GM23338 (cell line): ENCODE results near the gene SLC25A25. TPM values are rescaled to one million over a fixed set of nuclear protein-coding genes. Genes with fewer than 3 reads are reported as not detected.

ENCODE experiments used
- ATAC-seq: fragments of 200-7000 bp; cut with Tn5 transposase; 3 replicates; pipeline ENCODE4 v1.9.1; 2020
- DNase-seq: peaks from one replicate; pipeline ENCODE4 v3.0.0-alpha.2; 2015; ENCODE audit warnings: low spot score
- H2AFZ ChIP-seq: fragments of 200-600 bp; sonication (generic); 2 replicates; pipeline ENCODE4 v1.8.0; 2016; ENCODE audit warnings: antibody characterized with exemption, mild to moderate bottlenecking, moderate library complexity
- H3F3A ChIP-seq: fragments of 200-600 bp; sonication (generic); replicated peaks from 2 replicates; pipeline ENCODE4 v1.8.0; 2017; ENCODE audit warnings: antibody characterized with exemption, mixed run types, low read depth
- H3K27ac ChIP-seq: fragments of 200-600 bp; sonication (generic); 2 replicates; pipeline ENCODE4 v1.6.1; 2016; ENCODE audit warnings: low read depth
- H3K27me3 ChIP-seq: fragments of 200-600 bp; sonication (generic); 2 replicates; pipeline ENCODE4 v1.8.0; 2016; ENCODE audit warnings: mild to moderate bottlenecking, mixed run types, moderate library complexity; ENCODE audit not compliant: insufficient read depth
- H3K36me3 ChIP-seq: fragments of 200-600 bp; sonication (generic); 2 replicates; pipeline ENCODE4 v1.8.0; 2016; ENCODE audit warnings: mild to moderate bottlenecking; ENCODE audit not compliant: insufficient read depth
- H3K4me1 ChIP-seq: fragments of 200-600 bp; sonication (generic); 2 replicates; pipeline ENCODE4 v1.8.0; 2016; ENCODE audit warnings: mild to moderate bottlenecking, moderate library complexity; ENCODE audit not compliant: insufficient read depth
- H3K4me2 ChIP-seq: fragments of 200-600 bp; sonication (generic); 2 replicates; pipeline ENCODE4 v1.7.1; 2017; ENCODE audit warnings: mixed run types
- H3K4me3 ChIP-seq: fragments of 200-600 bp; sonication (generic); 2 replicates; pipeline ENCODE4 v1.6.1; 2016; ENCODE audit warnings: mixed run types
- H3K79me2 ChIP-seq: fragments of 200-600 bp; sonication (generic); replicated peaks from 2 replicates; pipeline ENCODE4 v1.8.0; 2017; ENCODE audit warnings: mild to moderate bottlenecking; ENCODE audit not compliant: insufficient read depth
- H3K9me2 ChIP-seq: fragments of 200-600 bp; sonication (generic); 2 replicates; pipeline ENCODE4 v1.8.0; 2017; ENCODE audit not compliant: insufficient read depth
- H4K20me1 ChIP-seq: fragments of 200-600 bp; sonication (generic); replicated peaks from 2 replicates; pipeline ENCODE4 v1.8.0; 2017; ENCODE audit warnings: mild to moderate bottlenecking; ENCODE audit not compliant: insufficient read depth
- H3K27ac Mint-ChIP-seq: 2 replicates; pipeline ENCODE4 v1.8.0; 2020; ENCODE audit warnings: inconsistent platforms, mild to moderate bottlenecking, moderate library complexity, mixed read lengths
- H3K27me3 Mint-ChIP-seq: 3 replicates; pipeline ENCODE4 v1.8.0; 2022; ENCODE audit warnings: low read depth, mild to moderate bottlenecking, moderate library complexity, mixed read lengths, inconsistent platforms; ENCODE audit not compliant: insufficient read depth, poor library complexity
- H3K36me3 Mint-ChIP-seq: 3 replicates; pipeline ENCODE4 v1.8.0; 2021; ENCODE audit warnings: low read depth, mild to moderate bottlenecking, inconsistent platforms, moderate library complexity, mixed read lengths
- H3K4me1 Mint-ChIP-seq: 3 replicates; pipeline ENCODE4 v1.8.0; 2020; ENCODE audit warnings: mild to moderate bottlenecking, inconsistent platforms, mixed read lengths
- H3K4me3 Mint-ChIP-seq: 3 replicates; pipeline ENCODE4 v1.8.0; 2021; ENCODE audit warnings: moderate library complexity, mild to moderate bottlenecking, inconsistent platforms, mixed read lengths
- H3K9me3 Mint-ChIP-seq: 3 replicates; pipeline ENCODE4 v1.8.0; 2020; ENCODE audit warnings: moderate library complexity, mild to moderate bottlenecking, inconsistent platforms, mixed read lengths
- EZH2 ChIP-seq: fragments of 200-600 bp; sonication (generic); IDR thresholded peaks from one replicate; pipeline ENCODE4 v1.8.0; 2017; ENCODE audit warnings: antibody characterized with exemption, mild to moderate bottlenecking, low read depth; ENCODE audit not compliant: unreplicated experiment
- NANOG ChIP-seq: IDR thresholded peaks from 2 replicates; pipeline ENCODE4 v1.6.1; 2016; ENCODE audit warnings: antibody characterized with exemption, borderline replicate concordance
- ZNF114 ChIP-seq: fragments of 250-450 bp; sonication (Bioruptor Pico); IDR thresholded peaks from 2 replicates; pipeline ENCODE4 v1.5.0; 2020; ENCODE audit warnings: mild to moderate bottlenecking, moderate library complexity
- ZNF462 ChIP-seq: fragments of 250-450 bp; sonication (Bioruptor Pico); IDR thresholded peaks from 2 replicates; pipeline ENCODE4 v1.5.0; 2020; ENCODE audit warnings: mild to moderate bottlenecking, moderate library complexity
- polyA plus RNA-seq: library from polyadenylated mRNA; unstranded; fragments of >200 nt; fragmentation: Nextera tagmentation; extraction: Ambion mirVana; gene quantifications from 2 replicates; pipeline ENCODE4 v1.2.1, GENCODE V29; 2016
- total RNA-seq: library from RNA; depleted of rRNA; stranded (reverse); fragments of >200 nt; shearing (Covaris generic); gene quantifications from 2 replicates; pipeline ENCODE4 v1.2.3, GENCODE V29; 2014
- TF ChIP-seq, protein P1 (sequence below): IDR thresholded peaks from 2 replicates; pipeline ENCODE4 v1.6.1; 2016; ENCODE audit warnings: antibody characterized with exemption
- TF ChIP-seq, protein P2 (sequence below), 2 experiments: fragments of 200-600 bp in 1 of 2; sonication (generic) in 1 of 2; conservative IDR thresholded peaks; 2 replicates each; pipeline versions ENCODE4 v1.5.1 to v1.6.1; 2016 to 2017; ENCODE audit warnings: antibody characterized with exemption in 2 of 2, low read depth in 2 of 2, mild to moderate bottlenecking in 2 of 2, moderate library complexity in 1 of 2

SLC25A25 gene
- total and polyA plus RNA-seq, 2 experiments from 2014 or later = 7.1 to 27.0 TPM

DNA sequence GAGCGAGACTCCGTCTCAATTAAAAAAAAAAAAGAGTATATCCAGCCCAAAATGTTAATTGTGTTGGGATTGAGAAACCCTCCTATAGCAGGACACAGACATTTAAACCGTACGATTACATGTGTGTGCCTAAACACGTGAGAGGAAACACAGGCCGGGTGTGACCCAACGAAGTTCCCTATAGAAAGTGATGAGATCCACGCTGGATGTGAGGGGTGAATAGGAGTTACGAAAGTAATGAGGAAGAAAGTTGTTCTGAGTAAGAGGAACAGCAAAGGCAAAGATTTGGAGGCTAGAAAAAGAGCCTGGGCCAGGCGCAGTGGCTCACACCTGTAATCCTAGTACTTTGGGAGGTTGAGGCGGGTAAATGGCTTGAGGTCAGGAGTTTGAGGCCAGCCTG lies 14.5 kb upstream of the SLC25A25 start:
- no peak overlapping the region for H3K4me3 ChIP-seq
- ATAC-seq (no peak), DNase-seq (no peak)
- H4K20me1 ChIP-seq = no peaks in the 10 kb centered on the region
- H3K27me3 ChIP-seq = no peaks in the 10 kb centered on the region
- H3K36me3 ChIP-seq = no peaks in the 10 kb centered on the region
- H3F3A ChIP-seq = peaks cover 9% of the 10 kb centered on the region
- no peaks in the 10 kb centered on the region for H3K79me2 ChIP-seq
- H3K9me2 ChIP-seq = 0 out of 2 replicates have a peak, but pooled peaks cover 3% of the 10 kb centered on the region
- Mint-ChIP-seq H3K4me1 (peaks cover 30% of the 10 kb centered on the region), H3K4me3 (no peak overlapping the region), H3K27me3 (peaks cover 15% of the 10 kb centered on the region), H3K36me3 (no peaks in the 10 kb centered on the region), H3K27ac (no peak overlapping the region), H3K9me3 (no peaks in the 10 kb centered on the region; the same call in 1 of the 3 replicates)
- no peak overlapping the region for H3K27ac ChIP-seq
- no peak for TF ChIP-seq ZNF114
- no peak for TF ChIP-seq NANOG
- no peak for TF ChIP-seq ZNF462
- TF ChIP-seq, protein P1, sequence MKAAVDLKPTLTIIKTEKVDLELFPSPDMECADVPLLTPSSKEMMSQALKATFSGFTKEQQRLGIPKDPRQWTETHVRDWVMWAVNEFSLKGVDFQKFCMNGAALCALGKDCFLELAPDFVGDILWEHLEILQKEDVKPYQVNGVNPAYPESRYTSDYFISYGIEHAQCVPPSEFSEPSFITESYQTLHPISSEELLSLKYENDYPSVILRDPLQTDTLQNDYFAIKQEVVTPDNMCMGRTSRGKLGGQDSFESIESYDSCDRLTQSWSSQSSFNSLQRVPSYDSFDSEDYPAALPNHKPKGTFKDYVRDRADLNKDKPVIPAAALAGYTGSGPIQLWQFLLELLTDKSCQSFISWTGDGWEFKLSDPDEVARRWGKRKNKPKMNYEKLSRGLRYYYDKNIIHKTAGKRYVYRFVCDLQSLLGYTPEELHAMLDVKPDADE = no peak
- no peak for TF ChIP-seq EZH2
- H2AFZ ChIP-seq = no peak overlapping the region
- peaks cover 18% of the 10 kb centered on the region for H3K4me1 ChIP-seq
- H3K4me2 ChIP-seq = no peak overlapping the region

GRCh38 chr9:128054087-128054486 lies 13.9 kb upstream of the SLC25A25 start:
- H3K36me3 ChIP-seq = no peaks in the 10 kb centered on the region
- TF ChIP-seq, protein P2, sequence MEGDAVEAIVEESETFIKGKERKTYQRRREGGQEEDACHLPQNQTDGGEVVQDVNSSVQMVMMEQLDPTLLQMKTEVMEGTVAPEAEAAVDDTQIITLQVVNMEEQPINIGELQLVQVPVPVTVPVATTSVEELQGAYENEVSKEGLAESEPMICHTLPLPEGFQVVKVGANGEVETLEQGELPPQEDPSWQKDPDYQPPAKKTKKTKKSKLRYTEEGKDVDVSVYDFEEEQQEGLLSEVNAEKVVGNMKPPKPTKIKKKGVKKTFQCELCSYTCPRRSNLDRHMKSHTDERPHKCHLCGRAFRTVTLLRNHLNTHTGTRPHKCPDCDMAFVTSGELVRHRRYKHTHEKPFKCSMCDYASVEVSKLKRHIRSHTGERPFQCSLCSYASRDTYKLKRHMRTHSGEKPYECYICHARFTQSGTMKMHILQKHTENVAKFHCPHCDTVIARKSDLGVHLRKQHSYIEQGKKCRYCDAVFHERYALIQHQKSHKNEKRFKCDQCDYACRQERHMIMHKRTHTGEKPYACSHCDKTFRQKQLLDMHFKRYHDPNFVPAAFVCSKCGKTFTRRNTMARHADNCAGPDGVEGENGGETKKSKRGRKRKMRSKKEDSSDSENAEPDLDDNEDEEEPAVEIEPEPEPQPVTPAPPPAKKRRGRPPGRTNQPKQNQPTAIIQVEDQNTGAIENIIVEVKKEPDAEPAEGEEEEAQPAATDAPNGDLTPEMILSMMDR (conservative IDR thresholded peaks at IDR 0.05; ENCODE audit: low read depth in 2 of 2) = no peak

More at GRCh38 chr9:128054087-128054486, 13.9 kb upstream of the SLC25A25 start:
- Histone ChIP-seq H3K9me2 (no peaks in the 10 kb centered on the region), H3K4me1 (peaks cover 18% of the 10 kb centered on the region), H3K79me2 (no peaks in the 10 kb centered on the region), H2AFZ (no peak overlapping the region), H3K4me2 (no peak overlapping the region), H4K20me1 (no peaks in the 10 kb centered on the region), H3K4me3 (no peak overlapping the region), H3K27ac (no peak overlapping the region), H3K27me3 (no peaks in the 10 kb centered on the region), H3F3A (peaks cover 9% of the 10 kb centered on the region)
- no peak overlapping the region; the same call in 2 of the 3 replicates for H3K4me3 Mint-ChIP-seq
- no peaks in the 10 kb centered on the region; the same call in 2 of the 3 replicates for H3K9me3 Mint-ChIP-seq
- DNase-seq (no peak), ATAC-seq (no peak)
- H3K27me3 Mint-ChIP-seq = peaks cover 13% of the 10 kb centered on the region
- no peaks in the 10 kb centered on the region for H3K36me3 Mint-ChIP-seq
- peaks cover 30% of the 10 kb centered on the region for H3K4me1 Mint-ChIP-seq
- no peak overlapping the region for H3K27ac Mint-ChIP-seq
